ENCODE measurements around the gene MAD1L1. TPM values are rescaled to one million over a fixed set of nuclear protein-coding genes. Genes with fewer than 3 reads are reported as not detected.
"Not testable (repeated sequence)": the region's sequence is repeated elsewhere in the genome, so short reads cannot be mapped to it uniquely, and the experiment has no call there.

The MAD1L1 gene
- total RNA-seq, 1 donor from 2014 or later, result 57.4 TPM

- TF ChIP-seq, protein P1, sequence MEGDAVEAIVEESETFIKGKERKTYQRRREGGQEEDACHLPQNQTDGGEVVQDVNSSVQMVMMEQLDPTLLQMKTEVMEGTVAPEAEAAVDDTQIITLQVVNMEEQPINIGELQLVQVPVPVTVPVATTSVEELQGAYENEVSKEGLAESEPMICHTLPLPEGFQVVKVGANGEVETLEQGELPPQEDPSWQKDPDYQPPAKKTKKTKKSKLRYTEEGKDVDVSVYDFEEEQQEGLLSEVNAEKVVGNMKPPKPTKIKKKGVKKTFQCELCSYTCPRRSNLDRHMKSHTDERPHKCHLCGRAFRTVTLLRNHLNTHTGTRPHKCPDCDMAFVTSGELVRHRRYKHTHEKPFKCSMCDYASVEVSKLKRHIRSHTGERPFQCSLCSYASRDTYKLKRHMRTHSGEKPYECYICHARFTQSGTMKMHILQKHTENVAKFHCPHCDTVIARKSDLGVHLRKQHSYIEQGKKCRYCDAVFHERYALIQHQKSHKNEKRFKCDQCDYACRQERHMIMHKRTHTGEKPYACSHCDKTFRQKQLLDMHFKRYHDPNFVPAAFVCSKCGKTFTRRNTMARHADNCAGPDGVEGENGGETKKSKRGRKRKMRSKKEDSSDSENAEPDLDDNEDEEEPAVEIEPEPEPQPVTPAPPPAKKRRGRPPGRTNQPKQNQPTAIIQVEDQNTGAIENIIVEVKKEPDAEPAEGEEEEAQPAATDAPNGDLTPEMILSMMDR (IDR thresholded peaks at IDR 0.05; ENCODE audit: insufficient read depth, low read length, severe bottlenecking), result no peak
- Histone ChIP-seq H3K4me3 (ENCODE audit: low read depth, low read length) (no peak overlapping the region), H3K36me3 (ENCODE audit: control insufficient read depth, insufficient read depth, low read length) (peaks cover 5% of the 10 kb centered on the region), H3K27me3 (ENCODE audit: control insufficient read depth, insufficient read depth, low read length) (peaks cover 2% of the 10 kb centered on the region)
- FAIRE-seq (no peak), DNase-seq (ENCODE audit: low read depth) (no peak)
Observed at GRCh38 chr7:2162959-2163358, 69.8 kb downstream of the MAD1L1 start.

DNA sequence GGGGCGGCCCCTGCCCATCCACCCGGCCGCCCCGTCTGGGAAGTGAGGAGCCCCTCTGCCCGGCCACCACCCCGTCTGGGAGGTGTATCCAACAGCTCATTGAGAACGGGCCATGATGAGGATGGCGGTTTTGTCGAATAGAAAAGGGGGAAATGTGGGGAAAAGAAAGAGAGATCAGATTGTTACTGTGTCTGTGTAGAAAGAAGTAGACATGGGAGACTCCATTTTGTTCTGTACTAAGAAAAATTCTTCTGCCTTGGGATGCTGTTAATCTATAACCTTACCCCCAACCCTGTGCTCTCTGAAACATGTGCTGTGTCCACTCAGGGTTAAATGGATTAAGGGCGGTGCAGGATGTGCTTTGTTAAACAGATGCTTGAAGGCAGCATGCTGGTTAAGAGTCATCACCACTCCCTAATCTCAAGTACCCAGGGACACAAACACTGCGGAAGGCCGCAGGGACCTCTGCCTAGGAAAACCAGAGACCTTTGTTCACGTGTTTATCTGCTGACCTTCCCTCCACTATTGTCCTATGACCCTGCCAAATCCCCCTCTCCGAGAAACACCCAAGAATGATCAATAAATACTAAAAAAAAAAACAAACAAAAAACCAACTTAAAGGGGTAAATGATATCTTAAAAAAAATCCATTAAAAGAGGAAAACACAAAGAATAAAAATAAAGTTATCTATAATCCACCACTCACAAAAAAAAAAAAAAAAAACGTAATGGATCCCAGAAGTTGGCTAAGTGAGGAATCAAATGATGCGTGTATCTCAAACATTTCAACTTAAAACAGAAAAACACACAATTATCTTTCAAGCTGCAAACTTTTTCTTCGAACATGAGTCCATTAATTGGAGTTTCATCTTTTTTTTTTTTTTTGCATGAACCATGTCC, 70.5 kb downstream of the MAD1L1 start:
- FAIRE-seq; H3K4me3 ChIP-seq (ENCODE audit: low read depth, low read length); H3K27me3 ChIP-seq (ENCODE audit: control insufficient read depth, insufficient read depth, low read length); H3K36me3 ChIP-seq (ENCODE audit: control insufficient read depth, insufficient read depth, low read length); DNase-seq (ENCODE audit: low read depth): not testable (repeated sequence)

DNA sequence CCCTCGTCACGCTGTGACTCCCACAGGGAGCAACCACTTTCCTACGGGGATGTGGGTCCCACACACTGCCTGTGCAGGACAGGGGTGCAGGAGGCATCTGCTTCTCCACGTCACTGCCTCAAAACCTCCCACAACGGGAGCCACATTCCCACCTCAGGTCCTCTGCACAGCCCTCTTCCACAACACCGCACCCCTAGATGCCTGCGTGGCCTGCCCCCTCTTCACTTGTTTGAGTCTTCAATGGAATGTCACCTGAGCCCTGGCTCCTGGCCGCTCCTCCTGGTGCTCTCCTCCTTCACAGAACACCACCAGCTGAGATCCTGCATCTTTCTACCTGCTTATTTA, 73.6 kb downstream of the MAD1L1 start:
- TF ChIP-seq, protein P1 (IDR thresholded peaks at IDR 0.05; ENCODE audit: insufficient read depth, low read length, severe bottlenecking), result no peak
- no peak overlapping the region for H3K4me3 ChIP-seq (ENCODE audit: low read depth, low read length)
- peaks cover 2% of the 10 kb centered on the region for H3K27me3 ChIP-seq (ENCODE audit: control insufficient read depth, insufficient read depth, low read length)
- FAIRE-seq (no peak), DNase-seq (ENCODE audit: low read depth) (no peak)
- H3K36me3 ChIP-seq (ENCODE audit: control insufficient read depth, insufficient read depth, low read length), result no peaks in the 10 kb centered on the region

GRCh38 chr7:2158331-2159175, 74.2 kb downstream of the MAD1L1 start:
- Histone ChIP-seq H3K36me3 (ENCODE audit: control insufficient read depth, insufficient read depth, low read length) (no peaks in the 10 kb centered on the region), H3K4me3 (ENCODE audit: low read depth, low read length) (no peak overlapping the region), H3K27me3 (ENCODE audit: control insufficient read depth, insufficient read depth, low read length) (peaks cover 2% of the 10 kb centered on the region)
- FAIRE-seq (no peak), DNase-seq (ENCODE audit: low read depth) (no peak)
- TF ChIP-seq, protein P1 (IDR thresholded peaks at IDR 0.05; ENCODE audit: insufficient read depth, low read length, severe bottlenecking), result no peak

DNA sequence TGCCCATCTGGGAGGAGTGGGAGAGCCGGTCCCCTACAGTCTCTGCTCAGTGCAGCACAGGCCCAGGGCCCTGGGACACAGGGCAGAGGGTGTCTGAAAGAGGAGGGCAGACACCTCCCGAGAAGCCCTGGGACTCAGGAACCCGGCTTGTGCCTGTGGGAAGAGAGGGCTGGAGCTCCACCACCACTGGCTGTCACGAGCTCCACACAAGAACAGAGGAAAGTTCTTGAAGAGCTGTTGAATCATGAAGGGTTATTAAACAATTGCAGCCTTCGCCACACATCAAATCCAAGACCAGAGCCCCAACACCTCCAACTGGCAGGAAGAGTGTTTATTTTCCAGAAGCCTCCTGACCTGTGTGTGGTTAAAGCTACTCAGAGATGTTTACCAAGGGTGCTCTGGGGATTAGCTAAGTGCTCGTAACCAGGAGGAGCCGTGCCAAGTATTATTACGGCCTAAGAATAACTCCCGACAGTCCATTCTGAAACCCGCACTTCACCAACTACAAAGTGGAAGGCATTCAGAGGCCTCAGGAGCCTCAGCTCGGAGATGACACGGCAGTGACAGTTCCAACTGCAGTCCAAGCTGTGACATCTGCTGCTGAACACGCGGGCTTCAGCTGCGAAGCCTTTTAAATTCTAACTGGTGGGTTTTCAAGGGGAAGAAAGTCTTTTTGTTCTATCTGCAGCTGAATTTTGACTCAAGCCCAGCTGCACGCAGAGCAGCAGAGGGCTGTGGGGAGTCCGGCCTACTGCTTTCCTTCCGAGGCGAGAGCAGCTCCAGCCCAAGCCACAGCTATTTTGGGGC, 75.1 kb downstream of the MAD1L1 start:
- H3K36me3 ChIP-seq (ENCODE audit: control insufficient read depth, insufficient read depth, low read length), result no peaks in the 10 kb centered on the region
- FAIRE-seq (peak; percentile 76), DNase-seq (ENCODE audit: low read depth) (peak; percentile 68)
- H3K27me3 ChIP-seq (ENCODE audit: control insufficient read depth, insufficient read depth, low read length), result peaks cover 2% of the 10 kb centered on the region
- H3K4me3 ChIP-seq (ENCODE audit: low read depth, low read length), result no peak overlapping the region
- TF ChIP-seq, protein P1 (IDR thresholded peaks at IDR 0.05; ENCODE audit: insufficient read depth, low read length, severe bottlenecking), result no peak

All from bronchial epithelial cell (primary cell).